NCI-H526 treated with DMSO at 0.1 percent for 48 hours (cell line): ENCODE results near the gene PRSS56.

Experiments used
- DNase-seq: peaks from one replicate; lab custom pipeline; 2025; lab: John Stamatoyannopoulos, UW

Gene PRSS56

GRCh38 chr2:232502511-232502910, 17.7 kb upstream of the PRSS56 start:
- DNase-seq, result no peak

- DNase-seq, result no peak
These were observed 17.0 kb upstream of the PRSS56 start for GRCh38 chr2:232502911-232503808.

GRCh38 chr2:232503809-232504323, 16.3 kb upstream of the PRSS56 start:
- DNase-seq, result no peak

- no peak for DNase-seq
These were observed 15.8 kb upstream of the PRSS56 start for GRCh38 chr2:232504438-232504837.

GRCh38 chr2:232505856-232506255, 14.3 kb upstream of the PRSS56 start:
- DNase-seq, result no peak

GRCh38 chr2:232506709-232507108, 13.5 kb upstream of the PRSS56 start:
- no peak for DNase-seq

- DNase-seq, result no peak
These were observed 11.9 kb upstream of the PRSS56 start for GRCh38 chr2:232508251-232508650.

- no peak for DNase-seq
These were observed 8.8 kb upstream of the PRSS56 start for GRCh38 chr2:232511336-232511890.

GRCh38 chr2:232512602-232513001, 7.6 kb upstream of the PRSS56 start:
- no peak for DNase-seq

- DNase-seq, result no peak
These were observed 6.8 kb upstream of the PRSS56 start for GRCh38 chr2:232513353-232513752.

- DNase-seq, result no peak
These were observed 4.5 kb upstream of the PRSS56 start for GRCh38 chr2:232515639-232516038.

- DNase-seq, result no peak
These were observed 3.6 kb upstream of the PRSS56 start for GRCh38 chr2:232516551-232516950.

- DNase-seq, result no peak
These were observed 1.3 kb upstream of the PRSS56 start for GRCh38 chr2:232518844-232519243.

GRCh38 chr2:232520489-232520888, 301 bp downstream of the PRSS56 start:
- DNase-seq, result no peak

GRCh38 chr2:232521098-232521497, 910 bp downstream of the PRSS56 start:
- no peak for DNase-seq

- no peak for DNase-seq
These were observed 1.9 kb downstream of the PRSS56 start for GRCh38 chr2:232521959-232522622.

GRCh38 chr2:232522623-232523401, 2.6 kb downstream of the PRSS56 start:
- no peak for DNase-seq

- DNase-seq, result no peak
These were observed 3.2 kb downstream of the PRSS56 start for GRCh38 chr2:232523402-232523681.

GRCh38 chr2:232523682-232524597, 3.8 kb downstream of the PRSS56 start:
- DNase-seq, result no peak

- no peak for DNase-seq
These were observed 4.6 kb downstream of the PRSS56 start for GRCh38 chr2:232524771-232525170.

GRCh38 chr2:232525199-232525598, 5.0 kb downstream of the PRSS56 start:
- no peak for DNase-seq
